ENCODE results near the gene SPECC1. TPM values are rescaled to one million over a fixed set of nuclear protein-coding genes. Genes with fewer than 3 reads are reported as not detected.

Gene SPECC1
- total and polyA plus RNA-seq, 9 of the 15 experiments (the other 6 are each of a cell fraction or from before 2014, with no cell fraction given) = 2.4 to 19.6 (median 14.7) TPM

GRCh38 chr17:20224379-20224778, 215.2 kb downstream of the SPECC1 start:
- in situ Hi-C loops (cut with MboI) (no loop called here), intact Hi-C loops (cut with micrococcal nuclease) (no loop called here)
- no peaks in the 10 kb centered on the region for H3K9me3 ChIP-seq (replicated peaks; ENCODE audit: control insufficient read depth, insufficient read depth, low read depth, low read length)
- 27% methylated on average over 3 of the region's 3 CpGs for WGBS (ENCODE audit: insufficient coverage, low coverage, missing lambda C conversion rate)
- H3K36me3 ChIP-seq (ENCODE audit: control insufficient read depth, insufficient read depth, low read length) = peaks cover 12% of the 10 kb centered on the region; the same call in 2 of the 3 replicates
- FAIRE-seq = no peak
- H3K4me3 ChIP-seq = no peak overlapping the region
- no peak overlapping the region for H3K9ac ChIP-seq (ENCODE audit: insufficient read depth in 1 of 2, low read depth in 2 of 2, low read length in 2 of 2)
- no peak for DNase-seq (ENCODE audit: extremely low read depth in 1 of 4, low spot score in 3 of 4)
- peaks cover 0 to 6% of the 10 kb centered on the region in 2 experiments; a peak in 3 of 5 replicates for H3K4me1 ChIP-seq (replicated peaks in 1 of 2; ENCODE audit: control insufficient read depth in 2 of 2, insufficient read depth in 2 of 2, low read length in 2 of 2)
- no peak overlapping the region for H2AFZ ChIP-seq (ENCODE audit: low read depth, low read length)
- no peak for ATAC-seq
- no peak overlapping the region for H3K4me2 ChIP-seq (ENCODE audit: insufficient read depth, low read length)
- CTCF ChIA-PET (ENCODE audit: low intra/inter-chr PET ratio) = interaction anchor here (1.1 kb wide), 1 partner anchor 103 kb away, joined by 3 read pairs; no protein-coding TSS in a partner anchor
- H3K9me1 ChIP-seq (ENCODE audit: control insufficient read depth, insufficient read depth, low read length) = no peaks in the 10 kb centered on the region
- H3K27me3 ChIP-seq (ENCODE audit: control insufficient read depth in 2 of 2, insufficient read depth in 2 of 2, low read length in 2 of 2) = no peaks in the 10 kb centered on the region
- H3K27ac ChIP-seq (ENCODE audit: extremely low read depth, low read depth, low read length) = no peak overlapping the region
- POLR2A ChIA-PET = no interaction called here
- no TSS peak for BruUV-seq (replicated peaks)
- H4K20me1 ChIP-seq (replicated peaks; ENCODE audit: control insufficient read depth, insufficient read depth, low read length) = 0 out of 2 replicates have a peak, but pooled peaks cover 4% of the 10 kb centered on the region
- no peaks in the 10 kb centered on the region; the same call in 2 of the 3 replicates for H3K79me2 ChIP-seq (ENCODE audit: control insufficient read depth, insufficient read depth, low read length)
- TF ChIP-seq ZNF644 (tag; IDR thresholded peaks at IDR 0.05; ENCODE audit: low read depth) (no peak), MYNN (IDR thresholded peaks at IDR 0.05) (no peak), MYNN (CRISPR knock-in tag; IDR thresholded peaks at IDR 0.05) (no peak), CREB5 (CRISPR knock-in tag; IDR thresholded peaks at IDR 0.05) (no peak), ZBTB5 (IDR thresholded peaks at IDR 0.05) (no peak), ARID3B (CRISPR knock-in tag; IDR thresholded peaks at IDR 0.05; ENCODE audit: borderline replicate concordance) (no peak), CHD4 (IDR thresholded peaks at IDR 0.05; ENCODE audit: insufficient read depth, insufficient replicate concordance, low read depth, low read length, poor library complexity, severe bottlenecking) (no peak), FOXP4 (CRISPR knock-in tag; IDR thresholded peaks at IDR 0.05; ENCODE audit: borderline replicate concordance) (no peak), PHF20 (IDR thresholded peaks at IDR 0.05; ENCODE audit: partially characterized antibody) (no peak), MYC (IDR thresholded peaks at IDR 0.05; ENCODE audit: low read depth, low read length) (no peak), MYC (CRISPR knock-in tag; IDR thresholded peaks at IDR 0.05; ENCODE audit: borderline replicate concordance, low read depth) (no peak), NEUROD1 (IDR thresholded peaks at IDR 0.05; ENCODE audit: borderline replicate concordance, low read depth, low read length, partially characterized antibody) (no peak), ATF4 (CRISPR knock-in tag; IDR thresholded peaks at IDR 0.05) (no peak), TCF7 (IDR thresholded peaks at IDR 0.05; ENCODE audit: borderline replicate concordance) (no peak)
